GM12878 (cell line): ENCODE measurements around the gene TRIM69. TPM values are rescaled to one million over a fixed set of nuclear protein-coding genes. Genes with fewer than 3 reads are reported as not detected.

Experiments used
- ATF2 ChIP-seq: IDR thresholded peaks from 2 replicates; pipeline ENCODE4 v1.6.1; 2012; ENCODE audit warnings: low read length, inconsistent platforms
- ATF7 ChIP-seq: fragments of 450-650 bp; IDR thresholded peaks from 2 replicates; pipeline ENCODE4 v1.6.1; 2016; ENCODE audit warnings: low read depth, mild to moderate bottlenecking
- FOXM1 ChIP-seq: IDR thresholded peaks from 2 replicates; pipeline ENCODE4 v1.6.1; 2012; ENCODE audit warnings: low read depth, mild to moderate bottlenecking, inconsistent platforms, low read length, moderate library complexity
- GATAD2B ChIP-seq: fragments of 450-650 bp; conservative IDR thresholded peaks from 2 replicates; pipeline ENCODE4 v1.6.1; 2017; ENCODE audit warnings: low read depth, mild to moderate bottlenecking, moderate library complexity
- IRF3 ChIP-seq: fragments of 450-650 bp; IDR thresholded peaks from 2 replicates; pipeline ENCODE4 v1.6.1; 2014; ENCODE audit warnings: mild to moderate bottlenecking
- IRF5 ChIP-seq: fragments of 450-650 bp; IDR thresholded peaks from 2 replicates; pipeline ENCODE4 v1.6.1; 2017; ENCODE audit warnings: borderline replicate concordance
- NFYB ChIP-seq: IDR thresholded peaks from 2 replicates; pipeline ENCODE4 v1.6.1; 2011; ENCODE audit warnings: low read depth, mild to moderate bottlenecking, low read length, improper control_type of control experiment, moderate library complexity; ENCODE audit not compliant: insufficient read depth
- PAX5 ChIP-seq: IDR thresholded peaks from 2 replicates; pipeline ENCODE4 v1.6.1; 2011; ENCODE audit warnings: low read depth, low read length, borderline replicate concordance
- POLR2A ChIP-seq: IDR thresholded peaks from 2 replicates; pipeline ENCODE4 v1.6.1; 2011; ENCODE audit warnings: low read depth, mild to moderate bottlenecking, low read length
- SIX5 ChIP-seq: IDR thresholded peaks from 2 replicates; pipeline ENCODE4 v1.6.1; 2011; ENCODE audit warnings: mild to moderate bottlenecking, low read depth, low read length, moderate library complexity; ENCODE audit not compliant: severe bottlenecking
- SMAD1 ChIP-seq: fragments of 450-650 bp; IDR thresholded peaks from 2 replicates; pipeline ENCODE4 v1.6.1; 2018; ENCODE audit warnings: mild to moderate bottlenecking, low read depth; ENCODE audit not compliant: partially characterized antibody
- polyA plus RNA-seq, 11 experiments: library from polyadenylated mRNA; depleted of rRNA in 4 of 11; unstranded in 6 of 11; stranded (reverse) in 5 of 11; fragments of >200 nt; fragmentation: Nextera tagmentation in 4 of 11; fragmentation: Illumina TruSeq in 1 of 11; extraction: Ambion mirVana in 4 of 11; extraction: Trizol in 1 of 11; gene quantifications; 1 replicate in 1 of 11; 2 replicates in 10 of 11; pipeline versions ENCODE4 v1.2.1 to v1.2.3, GENCODE V29; 2011 to 2016; ENCODE audit warnings: inconsistent platforms in 2 of 11, missing spikeins in 2 of 11, low read depth in 1 of 11
- total RNA-seq, 4 experiments: library from RNA; depleted of rRNA in 3 of 4; stranded (reverse); fragments of >200 nt in 3 of 4; fragmentation: Illumina TruSeq in 1 of 4; extraction: Trizol in 1 of 4; gene quantifications; 2 replicates each; pipeline versions ENCODE4 v1.2.1 to v1.2.3, GENCODE V29; 2013 to 2021
- TF ChIP-seq, protein P1 (sequence below): fragments of 450-650 bp; IDR thresholded peaks from 2 replicates; pipeline ENCODE4 v1.6.1; 2017; ENCODE audit warnings: mild to moderate bottlenecking, moderate library complexity
- TF ChIP-seq, protein P2 (sequence below): fragments of 450-650 bp; formaldehyde crosslinking; IDR thresholded peaks from 2 replicates; pipeline ENCODE4 v1.5.0; 2022; ENCODE audit warnings: mild to moderate bottlenecking, missing genetic modification characterization
- TF ChIP-seq, protein P3 (sequence below): fragments of 450-650 bp; IDR thresholded peaks from 2 replicates; pipeline ENCODE4 v1.6.1; 2017; ENCODE audit warnings: low read depth, mild to moderate bottlenecking, moderate library complexity

TRIM69 gene
- total and polyA plus RNA-seq, 10 of the 15 experiments (the other 5 are each of a cell fraction or from before 2014, with no cell fraction given): 11.2 to 52.7 (median 37.8) TPM

DNA sequence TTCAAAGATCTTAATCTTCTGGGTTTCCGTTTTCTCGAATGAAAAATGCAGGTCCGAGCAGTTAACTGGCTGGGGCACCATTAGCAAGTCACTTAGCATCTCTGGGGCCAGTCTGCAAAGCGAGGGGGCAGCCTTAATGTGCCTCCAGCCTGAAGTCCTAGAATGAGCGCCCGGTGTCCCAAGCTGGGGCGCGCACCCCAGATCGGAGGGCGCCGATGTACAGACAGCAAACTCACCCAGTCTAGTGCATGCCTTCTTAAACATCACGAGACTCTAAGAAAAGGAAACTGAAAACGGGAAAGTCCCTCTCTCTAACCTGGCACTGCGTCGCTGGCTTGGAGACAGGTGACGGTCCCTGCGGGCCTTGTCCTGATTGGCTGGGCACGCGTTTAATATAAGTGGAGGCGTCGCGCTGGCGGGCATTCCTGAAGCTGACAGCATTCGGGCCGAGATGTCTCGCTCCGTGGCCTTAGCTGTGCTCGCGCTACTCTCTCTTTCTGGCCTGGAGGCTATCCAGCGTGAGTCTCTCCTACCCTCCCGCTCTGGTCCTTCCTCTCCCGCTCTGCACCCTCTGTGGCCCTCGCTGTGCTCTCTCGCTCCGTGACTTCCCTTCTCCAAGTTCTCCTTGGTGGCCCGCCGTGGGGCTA is 25.1 kb upstream of the TRIM69 start, which contains the start of the genes B2M and PATL2 (continued):
- TF ChIP-seq, protein P1, sequence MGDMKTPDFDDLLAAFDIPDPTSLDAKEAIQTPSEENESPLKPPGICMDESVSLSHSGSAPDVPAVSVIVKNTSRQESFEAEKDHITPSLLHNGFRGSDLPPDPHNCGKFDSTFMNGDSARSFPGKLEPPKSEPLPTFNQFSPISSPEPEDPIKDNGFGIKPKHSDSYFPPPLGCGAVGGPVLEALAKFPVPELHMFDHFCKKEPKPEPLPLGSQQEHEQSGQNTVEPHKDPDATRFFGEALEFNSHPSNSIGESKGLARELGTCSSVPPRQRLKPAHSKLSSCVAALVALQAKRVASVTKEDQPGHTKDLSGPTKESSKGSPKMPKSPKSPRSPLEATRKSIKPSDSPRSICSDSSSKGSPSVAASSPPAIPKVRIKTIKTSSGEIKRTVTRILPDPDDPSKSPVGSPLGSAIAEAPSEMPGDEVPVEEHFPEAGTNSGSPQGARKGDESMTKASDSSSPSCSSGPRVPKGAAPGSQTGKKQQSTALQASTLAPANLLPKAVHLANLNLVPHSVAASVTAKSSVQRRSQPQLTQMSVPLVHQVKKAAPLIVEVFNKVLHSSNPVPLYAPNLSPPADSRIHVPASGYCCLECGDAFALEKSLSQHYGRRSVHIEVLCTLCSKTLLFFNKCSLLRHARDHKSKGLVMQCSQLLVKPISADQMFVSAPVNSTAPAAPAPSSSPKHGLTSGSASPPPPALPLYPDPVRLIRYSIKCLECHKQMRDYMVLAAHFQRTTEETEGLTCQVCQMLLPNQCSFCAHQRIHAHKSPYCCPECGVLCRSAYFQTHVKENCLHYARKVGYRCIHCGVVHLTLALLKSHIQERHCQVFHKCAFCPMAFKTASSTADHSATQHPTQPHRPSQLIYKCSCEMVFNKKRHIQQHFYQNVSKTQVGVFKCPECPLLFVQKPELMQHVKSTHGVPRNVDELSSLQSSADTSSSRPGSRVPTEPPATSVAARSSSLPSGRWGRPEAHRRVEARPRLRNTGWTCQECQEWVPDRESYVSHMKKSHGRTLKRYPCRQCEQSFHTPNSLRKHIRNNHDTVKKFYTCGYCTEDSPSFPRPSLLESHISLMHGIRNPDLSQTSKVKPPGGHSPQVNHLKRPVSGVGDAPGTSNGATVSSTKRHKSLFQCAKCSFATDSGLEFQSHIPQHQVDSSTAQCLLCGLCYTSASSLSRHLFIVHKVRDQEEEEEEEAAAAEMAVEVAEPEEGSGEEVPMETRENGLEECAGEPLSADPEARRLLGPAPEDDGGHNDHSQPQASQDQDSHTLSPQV: 0 out of 2 replicates have a peak, but pooled peaks have one; percentile 34
- peak; percentile 98 for TF ChIP-seq POLR2A
- 0 out of 2 replicates have a peak, but pooled peaks have one; percentile 48 for TF ChIP-seq GATAD2B
- TF ChIP-seq IRF5: no peak
- peak; percentile 13; the same call in 1 of the 2 replicates for TF ChIP-seq ATF2
- peak; percentile 99 for TF ChIP-seq NFYB
- TF ChIP-seq, protein P2, sequence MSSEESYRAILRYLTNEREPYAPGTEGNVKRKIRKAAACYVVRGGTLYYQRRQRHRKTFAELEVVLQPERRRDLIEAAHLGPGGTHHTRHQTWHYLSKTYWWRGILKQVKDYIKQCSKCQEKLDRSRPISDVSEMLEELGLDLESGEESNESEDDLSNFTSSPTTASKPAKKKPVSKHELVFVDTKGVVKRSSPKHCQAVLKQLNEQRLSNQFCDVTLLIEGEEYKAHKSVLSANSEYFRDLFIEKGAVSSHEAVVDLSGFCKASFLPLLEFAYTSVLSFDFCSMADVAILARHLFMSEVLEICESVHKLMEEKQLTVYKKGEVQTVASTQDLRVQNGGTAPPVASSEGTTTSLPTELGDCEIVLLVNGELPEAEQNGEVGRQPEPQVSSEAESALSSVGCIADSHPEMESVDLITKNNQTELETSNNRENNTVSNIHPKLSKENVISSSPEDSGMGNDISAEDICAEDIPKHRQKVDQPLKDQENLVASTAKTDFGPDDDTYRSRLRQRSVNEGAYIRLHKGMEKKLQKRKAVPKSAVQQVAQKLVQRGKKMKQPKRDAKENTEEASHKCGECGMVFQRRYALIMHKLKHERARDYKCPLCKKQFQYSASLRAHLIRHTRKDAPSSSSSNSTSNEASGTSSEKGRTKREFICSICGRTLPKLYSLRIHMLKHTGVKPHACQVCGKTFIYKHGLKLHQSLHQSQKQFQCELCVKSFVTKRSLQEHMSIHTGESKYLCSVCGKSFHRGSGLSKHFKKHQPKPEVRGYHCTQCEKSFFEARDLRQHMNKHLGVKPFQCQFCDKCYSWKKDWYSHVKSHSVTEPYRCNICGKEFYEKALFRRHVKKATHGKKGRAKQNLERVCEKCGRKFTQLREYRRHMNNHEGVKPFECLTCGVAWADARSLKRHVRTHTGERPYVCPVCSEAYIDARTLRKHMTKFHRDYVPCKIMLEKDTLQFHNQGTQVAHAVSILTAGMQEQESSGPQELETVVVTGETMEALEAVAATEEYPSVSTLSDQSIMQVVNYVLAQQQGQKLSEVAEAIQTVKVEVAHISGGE: no peak
- peak; percentile 18 for TF ChIP-seq SIX5
- TF ChIP-seq PAX5: peak; percentile 70
- 0 out of 2 replicates have a peak, but pooled peaks have one; percentile 48 for TF ChIP-seq FOXM1
- TF ChIP-seq, protein P3, sequence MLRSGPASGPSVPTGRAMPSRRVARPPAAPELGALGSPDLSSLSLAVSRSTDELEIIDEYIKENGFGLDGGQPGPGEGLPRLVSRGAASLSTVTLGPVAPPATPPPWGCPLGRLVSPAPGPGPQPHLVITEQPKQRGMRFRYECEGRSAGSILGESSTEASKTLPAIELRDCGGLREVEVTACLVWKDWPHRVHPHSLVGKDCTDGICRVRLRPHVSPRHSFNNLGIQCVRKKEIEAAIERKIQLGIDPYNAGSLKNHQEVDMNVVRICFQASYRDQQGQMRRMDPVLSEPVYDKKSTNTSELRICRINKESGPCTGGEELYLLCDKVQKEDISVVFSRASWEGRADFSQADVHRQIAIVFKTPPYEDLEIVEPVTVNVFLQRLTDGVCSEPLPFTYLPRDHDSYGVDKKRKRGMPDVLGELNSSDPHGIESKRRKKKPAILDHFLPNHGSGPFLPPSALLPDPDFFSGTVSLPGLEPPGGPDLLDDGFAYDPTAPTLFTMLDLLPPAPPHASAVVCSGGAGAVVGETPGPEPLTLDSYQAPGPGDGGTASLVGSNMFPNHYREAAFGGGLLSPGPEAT: peak; percentile 51; the same call in 1 of the 2 replicates
- peak; percentile 79 for TF ChIP-seq IRF3
- TF ChIP-seq ATF7: peak; percentile 45
- peak; percentile 99 for TF ChIP-seq SMAD1
